ENCODE measurements around the gene ADCY5.

Gene ADCY5

DNA sequence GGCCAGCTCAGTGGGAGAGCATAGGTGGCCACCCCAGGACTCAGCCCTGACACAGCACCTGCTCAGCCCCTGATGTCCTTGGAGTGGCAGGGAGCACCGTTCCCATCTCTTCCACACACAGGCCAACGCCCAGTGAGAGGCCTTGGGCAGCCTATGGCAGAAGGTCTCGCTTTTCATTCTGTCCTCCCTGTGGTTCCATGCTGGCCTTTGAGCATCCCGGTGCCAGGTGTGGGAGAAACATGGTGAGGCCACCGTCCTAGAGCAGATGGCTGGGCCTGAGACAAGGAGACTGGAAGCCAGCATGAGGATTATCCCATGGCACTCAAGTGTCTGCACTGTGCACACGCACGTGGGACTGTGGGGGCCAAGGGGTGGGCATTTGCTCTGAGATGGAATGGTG, 25.1 kb downstream of the ADCY5 start:
- H3K4me1 ChIP-seq (ENCODE audit: control insufficient read depth, insufficient read depth, low read length), result peaks cover 1% of the 10 kb centered on the region

DNA sequence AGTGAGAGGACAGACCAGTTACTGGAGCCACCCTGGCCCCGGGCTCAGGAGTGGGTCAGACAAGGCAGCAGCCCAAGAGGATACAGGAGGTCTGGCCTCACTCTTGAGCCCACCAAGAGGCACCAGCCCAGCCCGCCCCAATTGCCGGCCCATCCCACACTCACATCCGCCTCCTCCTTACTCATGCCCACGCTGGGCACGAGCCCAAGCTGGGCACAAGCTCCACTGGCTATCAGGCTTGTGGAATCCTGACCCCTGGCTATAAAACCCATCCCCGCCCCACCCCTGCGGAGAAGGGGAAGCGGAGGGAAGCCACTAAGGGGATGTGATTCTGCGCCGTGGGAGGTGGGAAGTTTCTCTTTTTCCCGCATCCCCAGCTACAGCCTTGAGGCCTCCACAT, 25.9 kb downstream of the ADCY5 start:
- Histone ChIP-seq H3K9me3 (ENCODE audit: control insufficient read depth, insufficient read depth, low read length) (no peaks in the 10 kb centered on the region), H3K36me3 (ENCODE audit: control insufficient read depth, insufficient read depth, low read length) (no peaks in the 10 kb centered on the region), H3K4me1 (ENCODE audit: control insufficient read depth, insufficient read depth, low read length) (peaks cover 2% of the 10 kb centered on the region), H3K9ac (ENCODE audit: low read depth, low read length) (no peak overlapping the region), H3K27me3 (ENCODE audit: control insufficient read depth, insufficient read depth, low read length) (no peaks in the 10 kb centered on the region), H3K4me3 (ENCODE audit: low read depth, low read length) (no peak overlapping the region)

More for the DNA sequence above, 25.1 kb downstream of the ADCY5 start:
- no peaks in the 10 kb centered on the region for H3K9me3 ChIP-seq (ENCODE audit: control insufficient read depth, insufficient read depth, low read length)
- no peak overlapping the region for H3K9ac ChIP-seq (ENCODE audit: low read depth, low read length)
- H3K4me3 ChIP-seq (ENCODE audit: low read depth, low read length), result no peak overlapping the region
- H3K27me3 ChIP-seq (ENCODE audit: control insufficient read depth, insufficient read depth, low read length), result no peaks in the 10 kb centered on the region
- H3K36me3 ChIP-seq (ENCODE audit: control insufficient read depth, insufficient read depth, low read length), result no peaks in the 10 kb centered on the region

DNA sequence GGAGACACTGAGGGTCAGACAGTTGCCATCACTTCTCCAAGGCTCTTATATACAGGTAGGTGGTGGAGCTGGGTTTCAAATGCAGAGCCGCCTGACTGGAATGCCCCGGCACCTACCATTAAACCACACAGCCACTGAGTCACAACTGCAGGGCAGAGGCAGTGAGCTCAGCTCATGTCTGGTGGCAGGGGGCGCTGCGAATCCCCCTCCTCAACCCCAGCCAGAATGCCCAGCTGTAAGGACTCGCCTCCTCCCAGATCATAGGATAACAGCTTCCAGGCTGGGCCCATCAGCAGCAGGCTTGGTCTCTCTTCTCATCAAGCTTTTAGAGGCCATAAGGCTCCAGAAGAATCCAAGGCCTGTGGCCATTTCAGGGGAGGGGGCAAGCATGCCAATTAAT, 26.4 kb downstream of the ADCY5 start:
- Histone ChIP-seq H3K27me3 (ENCODE audit: control insufficient read depth, insufficient read depth, low read length) (no peaks in the 10 kb centered on the region), H3K4me3 (ENCODE audit: low read depth, low read length) (no peak overlapping the region), H3K4me1 (ENCODE audit: control insufficient read depth, insufficient read depth, low read length) (peaks cover 2% of the 10 kb centered on the region), H3K36me3 (ENCODE audit: control insufficient read depth, insufficient read depth, low read length) (no peaks in the 10 kb centered on the region), H3K9me3 (ENCODE audit: control insufficient read depth, insufficient read depth, low read length) (no peaks in the 10 kb centered on the region), H3K9ac (ENCODE audit: low read depth, low read length) (no peak overlapping the region)

GRCh38 chr3:123421353-123422174, 27.3 kb downstream of the ADCY5 start:
- H3K4me3 ChIP-seq (ENCODE audit: low read depth, low read length), result no peak overlapping the region
- peaks cover 2% of the 10 kb centered on the region for H3K4me1 ChIP-seq (ENCODE audit: control insufficient read depth, insufficient read depth, low read length)
- no peaks in the 10 kb centered on the region for H3K27me3 ChIP-seq (ENCODE audit: control insufficient read depth, insufficient read depth, low read length)
- H3K9me3 ChIP-seq (ENCODE audit: control insufficient read depth, insufficient read depth, low read length), result no peaks in the 10 kb centered on the region
- no peak overlapping the region for H3K9ac ChIP-seq (ENCODE audit: low read depth, low read length)
- H3K36me3 ChIP-seq (ENCODE audit: control insufficient read depth, insufficient read depth, low read length), result no peaks in the 10 kb centered on the region

GRCh38 chr3:123420416-123420968, 28.4 kb downstream of the ADCY5 start:
- H3K4me1 ChIP-seq (ENCODE audit: control insufficient read depth, insufficient read depth, low read length), result peaks cover 2% of the 10 kb centered on the region
- no peak overlapping the region for H3K4me3 ChIP-seq (ENCODE audit: low read depth, low read length)
- no peaks in the 10 kb centered on the region for H3K9me3 ChIP-seq (ENCODE audit: control insufficient read depth, insufficient read depth, low read length)
- no peak overlapping the region for H3K9ac ChIP-seq (ENCODE audit: low read depth, low read length)
- no peaks in the 10 kb centered on the region for H3K27me3 ChIP-seq (ENCODE audit: control insufficient read depth, insufficient read depth, low read length)
- H3K36me3 ChIP-seq (ENCODE audit: control insufficient read depth, insufficient read depth, low read length), result no peaks in the 10 kb centered on the region

GRCh38 chr3:123419850-123420297, 29.0 kb downstream of the ADCY5 start:
- no peaks in the 10 kb centered on the region for H3K9me3 ChIP-seq (ENCODE audit: control insufficient read depth, insufficient read depth, low read length)
- H3K4me1 ChIP-seq (ENCODE audit: control insufficient read depth, insufficient read depth, low read length), result peaks cover 2% of the 10 kb centered on the region
- H3K36me3 ChIP-seq (ENCODE audit: control insufficient read depth, insufficient read depth, low read length), result no peaks in the 10 kb centered on the region
- H3K4me3 ChIP-seq (ENCODE audit: low read depth, low read length), result no peak overlapping the region
- H3K27me3 ChIP-seq (ENCODE audit: control insufficient read depth, insufficient read depth, low read length), result no peaks in the 10 kb centered on the region
- H3K9ac ChIP-seq (ENCODE audit: low read depth, low read length), result no peak overlapping the region

- Histone ChIP-seq H3K4me1 (ENCODE audit: control insufficient read depth, insufficient read depth, low read length) (peaks cover 2% of the 10 kb centered on the region), H3K27me3 (ENCODE audit: control insufficient read depth, insufficient read depth, low read length) (no peaks in the 10 kb centered on the region), H3K9me3 (ENCODE audit: control insufficient read depth, insufficient read depth, low read length) (no peaks in the 10 kb centered on the region), H3K9ac (ENCODE audit: low read depth, low read length) (no peak overlapping the region), H3K36me3 (ENCODE audit: control insufficient read depth, insufficient read depth, low read length) (no peaks in the 10 kb centered on the region), H3K4me3 (ENCODE audit: low read depth, low read length) (no peak overlapping the region)
Measured at GRCh38 chr3:123419181-123419849, 29.6 kb downstream of the ADCY5 start.

DNA sequence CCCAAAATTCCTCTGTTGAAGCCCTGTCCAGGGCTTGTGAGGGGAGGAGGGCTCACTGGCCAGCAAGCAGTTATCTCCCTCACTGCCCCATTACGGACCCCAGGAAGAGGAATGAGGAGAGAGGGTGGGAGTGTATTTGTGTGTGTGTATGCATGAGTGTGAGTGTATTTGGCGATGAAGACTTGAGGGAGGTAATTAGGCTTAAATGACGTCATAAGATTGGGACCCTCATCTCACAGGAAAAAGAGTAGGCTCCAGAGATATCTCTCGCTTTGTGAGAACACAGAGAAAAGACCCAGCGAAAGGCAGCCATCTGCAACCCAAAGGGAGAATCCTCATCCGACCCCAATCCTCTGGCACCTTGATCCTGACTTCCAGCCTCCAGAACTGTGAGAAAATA, 32.2 kb downstream of the ADCY5 start:
- H3K27me3 ChIP-seq (ENCODE audit: control insufficient read depth, insufficient read depth, low read length), result no peaks in the 10 kb centered on the region
- no peaks in the 10 kb centered on the region for H3K9me3 ChIP-seq (ENCODE audit: control insufficient read depth, insufficient read depth, low read length)
- H3K4me1 ChIP-seq (ENCODE audit: control insufficient read depth, insufficient read depth, low read length), result peaks cover 2% of the 10 kb centered on the region

DNA sequence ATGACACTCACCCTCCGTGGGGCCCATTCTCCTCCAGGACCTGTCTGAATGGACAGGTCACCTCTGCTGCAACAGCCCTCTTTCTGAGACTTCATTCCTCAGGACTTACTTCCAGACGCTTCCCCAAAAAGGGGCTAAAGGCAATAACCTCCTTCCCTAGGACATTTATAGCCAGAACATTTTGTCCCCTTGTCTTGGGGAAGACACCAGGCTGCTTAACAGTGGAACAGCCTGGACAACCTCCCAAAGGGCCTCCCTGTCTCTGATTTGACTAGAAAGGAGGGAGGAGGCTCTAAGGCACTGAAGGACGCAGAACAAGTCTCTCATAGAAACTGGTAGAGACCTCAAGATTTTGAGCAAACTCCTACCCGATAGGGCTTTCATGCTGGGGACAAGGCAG, 32.7 kb downstream of the ADCY5 start:
- H3K27me3 ChIP-seq (ENCODE audit: control insufficient read depth, insufficient read depth, low read length), result no peaks in the 10 kb centered on the region
- H3K4me1 ChIP-seq (ENCODE audit: control insufficient read depth, insufficient read depth, low read length), result peaks cover 2% of the 10 kb centered on the region
- H3K9ac ChIP-seq (ENCODE audit: low read depth, low read length), result no peak overlapping the region
- no peak overlapping the region for H3K4me3 ChIP-seq (ENCODE audit: low read depth, low read length)
- H3K36me3 ChIP-seq (ENCODE audit: control insufficient read depth, insufficient read depth, low read length), result no peaks in the 10 kb centered on the region
- no peaks in the 10 kb centered on the region for H3K9me3 ChIP-seq (ENCODE audit: control insufficient read depth, insufficient read depth, low read length)

More for the DNA sequence above, 32.2 kb downstream of the ADCY5 start:
- Histone ChIP-seq H3K9ac (ENCODE audit: low read depth, low read length) (no peak overlapping the region), H3K36me3 (ENCODE audit: control insufficient read depth, insufficient read depth, low read length) (no peaks in the 10 kb centered on the region), H3K4me3 (ENCODE audit: low read depth, low read length) (no peak overlapping the region)

DNA sequence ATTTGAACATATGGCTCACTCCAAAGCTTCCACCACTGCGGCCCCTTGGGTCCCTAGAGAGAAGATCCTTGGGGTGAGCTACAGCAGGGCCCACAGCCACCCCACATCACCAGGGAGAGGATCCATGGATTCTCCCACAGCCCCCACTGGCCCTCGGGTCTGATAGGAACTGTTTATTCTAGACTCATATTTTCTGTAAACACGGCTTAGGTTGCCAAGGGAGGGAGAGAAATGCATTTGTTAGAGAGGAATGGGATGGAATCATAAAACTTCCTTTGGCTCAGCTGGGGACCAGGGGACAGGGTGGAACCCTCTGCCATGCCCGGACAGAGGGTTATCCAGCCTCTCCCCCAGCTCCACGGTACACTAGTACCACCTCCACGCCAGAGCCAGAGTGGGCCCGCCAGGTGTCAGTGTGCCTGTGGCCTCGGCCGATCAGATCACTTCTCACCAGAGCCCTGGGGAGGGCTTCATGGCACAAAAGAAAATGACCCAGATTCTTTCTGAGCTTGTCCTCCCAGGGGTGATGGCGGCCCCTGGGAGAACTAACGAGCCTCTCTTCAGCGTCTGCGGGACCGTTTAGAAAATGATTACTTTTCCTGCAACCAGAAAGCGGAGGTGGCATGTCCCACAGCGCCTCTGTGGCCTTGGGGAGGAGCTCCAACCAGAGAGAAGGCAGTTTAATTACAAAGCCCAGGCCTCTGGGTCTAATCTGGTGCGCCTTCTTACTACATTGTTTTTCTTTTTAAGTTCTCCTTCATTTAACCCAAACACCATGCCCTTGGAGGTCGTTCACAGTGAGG, 33.7 kb downstream of the ADCY5 start:
- H3K9ac ChIP-seq (ENCODE audit: low read depth, low read length), result no peak overlapping the region

DNA sequence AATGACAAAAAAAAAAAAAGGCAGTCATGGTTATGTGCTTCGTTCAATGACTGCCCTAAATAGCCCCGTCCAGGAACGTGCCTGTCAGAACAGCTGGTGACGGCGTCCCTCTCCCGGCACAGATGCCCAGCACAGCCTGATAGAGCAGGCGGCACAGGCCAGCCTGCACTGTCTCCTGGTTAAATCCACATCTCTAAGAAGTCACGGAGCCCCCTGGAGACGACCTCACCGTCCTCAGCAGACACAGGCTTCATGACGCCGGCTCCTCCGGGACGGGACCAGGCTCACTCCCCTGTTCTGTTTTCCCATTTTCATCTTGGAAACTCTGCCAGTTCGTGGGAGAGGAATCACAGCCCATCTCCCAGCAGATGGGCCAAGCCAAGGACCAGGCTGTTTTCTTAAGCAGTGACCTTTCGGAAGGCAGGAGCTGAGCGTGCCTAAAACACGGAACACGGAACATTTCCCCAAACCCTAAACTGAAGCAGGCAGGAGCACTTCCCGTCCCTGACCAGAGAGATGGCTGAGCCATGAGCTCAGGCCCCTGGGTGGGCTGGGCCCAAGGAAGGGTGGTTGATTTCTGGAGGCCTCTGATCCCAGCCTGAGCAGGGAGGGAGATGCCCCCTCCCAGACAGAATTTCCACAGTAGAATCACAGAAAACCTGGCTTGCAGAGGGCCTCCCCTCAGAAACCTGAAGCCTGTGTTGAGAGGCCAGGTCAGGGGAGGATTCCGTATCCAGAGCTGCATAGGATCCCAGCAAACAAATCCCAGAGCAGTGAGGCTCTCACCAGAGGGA, 35.9 kb downstream of the ADCY5 start:
- Histone ChIP-seq H3K4me1 (ENCODE audit: control insufficient read depth, insufficient read depth, low read length) (no peaks in the 10 kb centered on the region), H3K4me3 (ENCODE audit: low read depth, low read length) (no peak overlapping the region), H3K27me3 (ENCODE audit: control insufficient read depth, insufficient read depth, low read length) (no peaks in the 10 kb centered on the region), H3K9me3 (ENCODE audit: control insufficient read depth, insufficient read depth, low read length) (no peaks in the 10 kb centered on the region), H3K36me3 (ENCODE audit: control insufficient read depth, insufficient read depth, low read length) (no peaks in the 10 kb centered on the region), H3K9ac (ENCODE audit: low read depth, low read length) (no peak overlapping the region)

More for the DNA sequence above, 33.7 kb downstream of the ADCY5 start:
- Histone ChIP-seq H3K4me1 (ENCODE audit: control insufficient read depth, insufficient read depth, low read length) (peaks cover 2% of the 10 kb centered on the region), H3K27me3 (ENCODE audit: control insufficient read depth, insufficient read depth, low read length) (no peaks in the 10 kb centered on the region), H3K36me3 (ENCODE audit: control insufficient read depth, insufficient read depth, low read length) (no peaks in the 10 kb centered on the region), H3K4me3 (ENCODE audit: low read depth, low read length) (no peak overlapping the region), H3K9me3 (ENCODE audit: control insufficient read depth, insufficient read depth, low read length) (no peaks in the 10 kb centered on the region)

All from iPS-15b (cell line).